HepG2 (cell line): ENCODE measurements around the gene GALC. TPM values are rescaled to one million over a fixed set of nuclear protein-coding genes. Genes with fewer than 3 reads are reported as not detected.

Experiments
- ATAC-seq: fragments of 200-7000 bp; cut with Tn5 transposase; 3 replicates; pipeline ENCODE4 v1.9.1; 2020; ENCODE audit warnings: mild to moderate bottlenecking, moderate library complexity
- BruUV-seq: library from RNA; stranded (reverse); fragments of 400-500 nt; replicated peaks from 2 replicates; lab custom pipeline; 2021; lab: Mats Ljungman, UMichigan
- CTCF ChIA-PET: fragments of 300-600 bp; formaldehyde crosslinking; extraction: SDS; loops from one replicate; lab custom pipeline; 2021; ENCODE audit warnings: low total read pairs, inconsistent platforms, low intra/inter-chr PET ratio; lab: Yijun Ruan, JAX
- POLR2A ChIA-PET: fragments of 350-600 bp; sonication (Branson Sonifier 250); formaldehyde crosslinking; loops from one replicate; lab custom pipeline; 2020; ENCODE audit warnings: antibody characterized with exemption, inconsistent platforms; lab: Yijun Ruan, JAX
- DNase-seq: peaks from one replicate; pipeline ENCODE4 v3.0.0-alpha.2; 2015; ENCODE audit warnings: low spot score
- FAIRE-seq: peaks from 3 replicates; lab custom pipeline; 2011; peaks lifted over from hg19 to GRCh38; lab: Jason Lieb, UNC
- H2AFZ ChIP-seq: one replicate; pipeline ENCODE4 v1.6.1; 2011; ENCODE audit warnings: low read length, inconsistent platforms
- H3K27ac ChIP-seq: fragments of 300-600 bp; 3 replicates; pipeline ENCODE4 v1.8.0; 2011; ENCODE audit warnings: mixed run types, mild to moderate bottlenecking, mixed read lengths, low read length, inconsistent platforms; ENCODE audit not compliant: insufficient read depth; ENCODE audit errors: extremely low read length
- H3K27me3 ChIP-seq, 2 experiments: fragments of 200-600 bp in 1 of 2; 2 replicates in 1 of 2; 3 replicates in 1 of 2; pipeline versions ENCODE4 v1.6.0 to v1.8.0; 2011; ENCODE audit warnings: low read length in 2 of 2, mild to moderate bottlenecking in 2 of 2, moderate library complexity in 2 of 2, inconsistent platforms in 1 of 2; ENCODE audit not compliant: insufficient read depth in 2 of 2, control insufficient read depth in 1 of 2
- H3K36me3 ChIP-seq, 2 experiments: fragments of 200-600 bp in 1 of 2; replicated peaks in 1 of 2; 2 replicates in 1 of 2; 3 replicates in 1 of 2; pipeline versions ENCODE4 v1.5.1 to v1.8.0; 2011; ENCODE audit warnings: low read length in 2 of 2, inconsistent platforms in 1 of 2; ENCODE audit not compliant: insufficient read depth in 2 of 2, control insufficient read depth in 1 of 2
- H3K4me1 ChIP-seq: 2 replicates; pipeline ENCODE4 v1.5.1; 2012; ENCODE audit warnings: low read length, inconsistent platforms; ENCODE audit not compliant: insufficient read depth
- H3K4me2 ChIP-seq: 2 replicates; pipeline ENCODE4 v1.6.0; 2011; ENCODE audit warnings: low read depth, low read length, inconsistent platforms
- H3K4me3 ChIP-seq, 3 experiments: fragments of 200-600 bp in 1 of 3; sonication (generic), shearing (Covaris generic) in 1 of 3; replicated peaks in 1 of 3; 2 replicates each; pipeline ENCODE4 v1.5.1; 2011 to 2016; ENCODE audit warnings: low read length in 3 of 3, inconsistent platforms in 2 of 3, low read depth in 2 of 3, mild to moderate bottlenecking in 2 of 3, control low read depth in 1 of 3, mixed read lengths in 1 of 3; ENCODE audit not compliant: insufficient read depth in 1 of 3
- H3K79me2 ChIP-seq: one replicate; pipeline ENCODE4 v1.6.1; 2011; ENCODE audit warnings: low read length, inconsistent platforms; ENCODE audit not compliant: insufficient read depth
- H3K9ac ChIP-seq: 2 replicates; pipeline ENCODE4 v1.6.0; 2011; ENCODE audit warnings: mild to moderate bottlenecking, low read depth, low read length, inconsistent platforms; ENCODE audit not compliant: insufficient read depth
- H3K9me3 ChIP-seq: 2 replicates; pipeline ENCODE4 v1.5.1; 2012; ENCODE audit warnings: mild to moderate bottlenecking, low read length
- H4K20me1 ChIP-seq: 2 replicates; pipeline ENCODE4 v1.6.0; 2011; ENCODE audit warnings: inconsistent platforms, mild to moderate bottlenecking, low read length, moderate library complexity; ENCODE audit not compliant: insufficient read depth
- DR1 ChIP-seq: sonication (generic); formaldehyde crosslinking; IDR thresholded peaks from 2 replicates; pipeline ENCODE4 v1.8.0; 2021; ENCODE audit warnings: mild to moderate bottlenecking, missing genetic modification reagents, inconsistent platforms
- GLMP ChIP-seq: sonication (generic); formaldehyde crosslinking; IDR thresholded peaks from 2 replicates; pipeline ENCODE4 v1.9.0; 2021; ENCODE audit warnings: missing genetic modification reagents, mild to moderate bottlenecking, borderline replicate concordance
- HMGA1 ChIP-seq: sonication (generic); formaldehyde crosslinking; conservative IDR thresholded peaks from 2 replicates; pipeline ENCODE4 v1.4.0; 2020; ENCODE audit warnings: missing genetic modification reagents
- MXI1 ChIP-seq: IDR thresholded peaks from 3 replicates; pipeline ENCODE4 v1.6.1; 2012; ENCODE audit warnings: low read depth, low read length, inconsistent platforms, borderline replicate concordance
- NFE2L2 ChIP-seq: fragments of 150-350 bp; IDR thresholded peaks from 2 replicates; pipeline ENCODE4 v1.6.1; 2014; ENCODE audit warnings: low read length
- SALL1 ChIP-seq: sonication (generic); formaldehyde crosslinking; IDR thresholded peaks from 2 replicates; pipeline ENCODE4 v1.8.0; 2022; ENCODE audit warnings: mild to moderate bottlenecking, missing genetic modification reagents
- SRSF4 ChIP-seq: fragments of 200-400 bp; formaldehyde crosslinking; IDR thresholded peaks from one replicate; pipeline ENCODE4 v1.6.1; 2018; ENCODE audit warnings: mild to moderate bottlenecking, low read depth, low read length, moderate library complexity; ENCODE audit not compliant: poor library complexity, severe bottlenecking
- THAP11 ChIP-seq: IDR thresholded peaks from 2 replicates; pipeline ENCODE4 v1.6.1; 2016; ENCODE audit warnings: missing biosample characterization, missing genetic modification reagents
- YY1 ChIP-seq: IDR thresholded peaks from 2 replicates; pipeline ENCODE4 v1.6.1; 2011; ENCODE audit warnings: low read length, low read depth, moderate library complexity, mild to moderate bottlenecking; ENCODE audit not compliant: insufficient read depth, insufficient replicate concordance
- ZFP37 ChIP-seq: sonication (generic); formaldehyde crosslinking; IDR thresholded peaks from 2 replicates; pipeline ENCODE4 v1.4.0; 2020; ENCODE audit warnings: missing genetic modification reagents, borderline replicate concordance
- ZNF749 ChIP-seq: sonication (generic); formaldehyde crosslinking; IDR thresholded peaks from 2 replicates; pipeline ENCODE4 v1.8.0; 2022; ENCODE audit warnings: mild to moderate bottlenecking, missing genetic modification reagents, moderate library complexity, borderline replicate concordance
- ZNF784 ChIP-seq: sonication (generic); formaldehyde crosslinking; IDR thresholded peaks from 2 replicates; pipeline ENCODE4 v1.5.1; 2020; ENCODE audit warnings: missing genetic modification reagents, mild to moderate bottlenecking, borderline replicate concordance
- ZNF878 ChIP-seq: sonication (generic); formaldehyde crosslinking; IDR thresholded peaks from 2 replicates; pipeline ENCODE4 v1.8.1; 2023; ENCODE audit warnings: mild to moderate bottlenecking, missing genetic modification reagents, moderate library complexity
- WGBS: methylation state at CpG from one replicate; pipeline ENCODE4 v1.1.6; 2017; ENCODE audit warnings: low lambda C conversion rate; 5-methylcytosine and 5-hydroxymethylcytosine counted together
- in situ Hi-C: cut with HindIII; loops from 2 replicates; pipeline ENCODE4 v1.10.0; 2017; ENCODE audit warnings: low pct_unique_long_range_greater_than_20kb; ENCODE audit not compliant: extremely low pct_ligation_motif_present
- intact Hi-C: fragments of 100-400 bp; cut with micrococcal nuclease; formaldehyde crosslinking; loops from one replicate; pipeline ENCODE4 v1.10.0; 2022; ENCODE audit not compliant: unreplicated experiment
- polyA plus RNA-seq, 8 experiments: library from polyadenylated mRNA; depleted of rRNA in 3 of 8; stranded (reverse) in 7 of 8; unstranded in 1 of 8; fragments of >200 nt; fragmentation: Illumina TruSeq in 4 of 8; extraction: Trizol in 4 of 8; gene quantifications; 2 replicates each; pipeline versions ENCODE4 v1.2.1 to v1.2.3, GENCODE V29; 2011 to 2016; ENCODE audit warnings: low read depth in 4 of 8, missing spikeins in 1 of 8, mixed read lengths in 1 of 8; ENCODE audit not compliant: insufficient read depth in 1 of 8
- total RNA-seq, 5 experiments: library from RNA; depleted of rRNA; stranded (reverse); fragments of >200 nt; fragmentation: Illumina TruSeq; extraction: Trizol; gene quantifications; 2 replicates each; pipeline ENCODE4 v1.2.3, GENCODE V29; 2016; ENCODE audit warnings: low read depth in 1 of 5
- TF ChIP-seq, protein P1 (sequence below): sonication (generic); formaldehyde crosslinking; IDR thresholded peaks from 2 replicates; pipeline ENCODE4; 2020; ENCODE audit warnings: missing genetic modification reagents, mild to moderate bottlenecking, borderline replicate concordance
- TF ChIP-seq, protein P2 (sequence below): sonication (generic); formaldehyde crosslinking; IDR thresholded peaks from 2 replicates; pipeline ENCODE4 v1.8.1; 2023; ENCODE audit warnings: mild to moderate bottlenecking, missing genetic modification reagents

The GALC gene
- total and polyA plus RNA-seq, 2 of the 13 experiments (the other 11 are each of a cell fraction or from before 2014, with no cell fraction given) = not detected

DNA sequence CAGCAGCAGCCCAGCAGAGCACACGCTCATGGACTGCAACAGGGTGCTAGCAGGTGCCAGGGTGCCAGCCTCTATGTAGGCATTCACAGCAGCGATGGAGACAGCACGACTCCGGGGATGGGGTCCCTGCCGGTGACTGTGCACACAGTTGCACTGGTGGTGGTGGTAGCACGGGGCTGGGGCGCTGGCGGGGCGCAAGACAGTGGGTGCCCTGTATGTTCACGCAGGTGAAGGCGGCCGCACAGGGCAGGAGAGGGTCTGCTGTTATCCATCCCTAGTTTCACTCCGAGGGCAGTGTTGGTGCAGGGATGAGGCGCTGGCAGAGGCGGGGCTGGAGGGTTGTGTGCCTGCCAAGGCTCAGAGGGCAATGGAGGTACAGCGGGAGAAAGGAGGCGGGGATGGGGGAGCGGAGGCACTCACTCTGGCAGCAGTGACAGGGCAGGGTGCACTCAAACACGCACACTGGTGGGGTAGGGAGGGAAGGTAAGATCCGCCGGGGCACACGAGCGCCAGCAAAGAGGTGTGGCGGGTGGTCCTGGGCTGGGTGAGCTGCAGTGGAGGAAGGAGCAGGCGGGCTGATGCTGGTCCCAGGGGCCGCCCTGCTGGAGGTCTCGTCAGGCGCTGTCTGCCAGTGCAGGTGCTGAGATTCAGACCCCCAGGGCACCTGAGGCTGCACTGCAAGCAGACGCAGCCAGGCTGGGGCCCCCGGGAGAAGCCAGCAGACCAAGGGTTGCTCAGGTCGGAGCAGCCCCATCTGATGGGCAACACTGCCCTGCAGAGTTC is 76.7 kb downstream of the GALC start:
- DNase-seq (no peak), ATAC-seq (no peak; the same call in 2 of the 3 replicates), FAIRE-seq (no peak)
- H3K9ac ChIP-seq = no peak overlapping the region
- TF ChIP-seq SALL1 (CRISPR knock-in tag) = no peak
- TF ChIP-seq ZNF784 (CRISPR knock-in tag) = no peak
- no peak for TF ChIP-seq YY1
- TF ChIP-seq DR1 (CRISPR knock-in tag) = no peak
- no peak for TF ChIP-seq MXI1
- no peak for TF ChIP-seq ZNF749 (CRISPR knock-in tag)
- TF ChIP-seq ZFP37 (CRISPR knock-in tag) = no peak
- no peak for TF ChIP-seq ZNF878 (CRISPR knock-in tag)
- no peak for TF ChIP-seq NFE2L2
- TF ChIP-seq, protein P1, sequence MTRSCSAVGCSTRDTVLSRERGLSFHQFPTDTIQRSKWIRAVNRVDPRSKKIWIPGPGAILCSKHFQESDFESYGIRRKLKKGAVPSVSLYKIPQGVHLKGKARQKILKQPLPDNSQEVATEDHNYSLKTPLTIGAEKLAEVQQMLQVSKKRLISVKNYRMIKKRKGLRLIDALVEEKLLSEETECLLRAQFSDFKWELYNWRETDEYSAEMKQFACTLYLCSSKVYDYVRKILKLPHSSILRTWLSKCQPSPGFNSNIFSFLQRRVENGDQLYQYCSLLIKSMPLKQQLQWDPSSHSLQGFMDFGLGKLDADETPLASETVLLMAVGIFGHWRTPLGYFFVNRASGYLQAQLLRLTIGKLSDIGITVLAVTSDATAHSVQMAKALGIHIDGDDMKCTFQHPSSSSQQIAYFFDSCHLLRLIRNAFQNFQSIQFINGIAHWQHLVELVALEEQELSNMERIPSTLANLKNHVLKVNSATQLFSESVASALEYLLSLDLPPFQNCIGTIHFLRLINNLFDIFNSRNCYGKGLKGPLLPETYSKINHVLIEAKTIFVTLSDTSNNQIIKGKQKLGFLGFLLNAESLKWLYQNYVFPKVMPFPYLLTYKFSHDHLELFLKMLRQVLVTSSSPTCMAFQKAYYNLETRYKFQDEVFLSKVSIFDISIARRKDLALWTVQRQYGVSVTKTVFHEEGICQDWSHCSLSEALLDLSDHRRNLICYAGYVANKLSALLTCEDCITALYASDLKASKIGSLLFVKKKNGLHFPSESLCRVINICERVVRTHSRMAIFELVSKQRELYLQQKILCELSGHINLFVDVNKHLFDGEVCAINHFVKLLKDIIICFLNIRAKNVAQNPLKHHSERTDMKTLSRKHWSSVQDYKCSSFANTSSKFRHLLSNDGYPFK (CRISPR knock-in tag) = no peak
- no peak for TF ChIP-seq HMGA1 (CRISPR knock-in tag)
- no peak for TF ChIP-seq GLMP
- no peak for TF ChIP-seq SRSF4
- TF ChIP-seq, protein P2, sequence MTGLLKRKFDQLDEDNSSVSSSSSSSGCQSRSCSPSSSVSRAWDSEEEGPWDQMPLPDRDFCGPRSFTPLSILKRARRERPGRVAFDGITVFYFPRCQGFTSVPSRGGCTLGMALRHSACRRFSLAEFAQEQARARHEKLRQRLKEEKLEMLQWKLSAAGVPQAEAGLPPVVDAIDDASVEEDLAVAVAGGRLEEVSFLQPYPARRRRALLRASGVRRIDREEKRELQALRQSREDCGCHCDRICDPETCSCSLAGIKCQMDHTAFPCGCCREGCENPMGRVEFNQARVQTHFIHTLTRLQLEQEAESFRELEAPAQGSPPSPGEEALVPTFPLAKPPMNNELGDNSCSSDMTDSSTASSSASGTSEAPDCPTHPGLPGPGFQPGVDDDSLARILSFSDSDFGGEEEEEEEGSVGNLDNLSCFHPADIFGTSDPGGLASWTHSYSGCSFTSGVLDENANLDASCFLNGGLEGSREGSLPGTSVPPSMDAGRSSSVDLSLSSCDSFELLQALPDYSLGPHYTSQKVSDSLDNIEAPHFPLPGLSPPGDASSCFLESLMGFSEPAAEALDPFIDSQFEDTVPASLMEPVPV (CRISPR knock-in tag) = no peak
- no peak for TF ChIP-seq THAP11
- WGBS = 38% methylated on average over 20 of the region's 31 CpGs
- intact Hi-C loops = no loop called here
- no TSS peak for BruUV-seq
- no peak overlapping the region for H3K4me3 ChIP-seq
- H3K9me3 ChIP-seq = no peaks in the 10 kb centered on the region
- in situ Hi-C loops = no loop called here
- no peaks in the 10 kb centered on the region for H3K36me3 ChIP-seq
- no peak overlapping the region for H3K4me2 ChIP-seq
- H4K20me1 ChIP-seq = no peaks in the 10 kb centered on the region
- CTCF ChIA-PET = no interaction called here
- no peaks in the 10 kb centered on the region for H3K79me2 ChIP-seq
- H3K27me3 ChIP-seq = no peaks in the 10 kb centered on the region; a peak in 1 of 5 replicates
- no peaks in the 10 kb centered on the region for H3K4me1 ChIP-seq
- H3K27ac ChIP-seq = no peak overlapping the region
- no peak overlapping the region for H2AFZ ChIP-seq
- POLR2A ChIA-PET = no interaction called here
